MM.1S (cell line): ENCODE results near the gene PAN3.

Experiments
- DNase-seq: peaks from one replicate; pipeline ENCODE4 v3.0.0-alpha.2; 2015
- H2AFZ ChIP-seq: fragments of 300-600 bp; sonication (generic); 2 replicates; pipeline ENCODE4 v1.6.0; 2016; ENCODE audit warnings: antibody characterized with exemption, low read length
- H3F3A ChIP-seq: fragments of 300-600 bp; sonication (generic); 2 replicates; pipeline ENCODE4 v1.6.1; 2016; ENCODE audit warnings: mild to moderate bottlenecking, antibody characterized with exemption, low read length, moderate library complexity, mixed read lengths; ENCODE audit not compliant: insufficient read depth
- H3K27ac ChIP-seq: fragments of 300-600 bp; sonication (generic); 2 replicates; pipeline ENCODE4 v1.5.1; 2016; ENCODE audit warnings: mild to moderate bottlenecking, low read length
- H3K27me3 ChIP-seq: fragments of 300-600 bp; sonication (generic); replicated peaks from 2 replicates; pipeline ENCODE4 v1.6.0; 2016; ENCODE audit warnings: low read length; ENCODE audit not compliant: insufficient read depth
- H3K36me3 ChIP-seq: fragments of 300-600 bp; sonication (generic); replicated peaks from 2 replicates; pipeline ENCODE4 v1.6.1; 2016; ENCODE audit warnings: mild to moderate bottlenecking, low read length, mixed read lengths; ENCODE audit not compliant: insufficient read depth
- H3K4me1 ChIP-seq: fragments of 300-600 bp; sonication (generic); 2 replicates; pipeline ENCODE4 v1.6.1; 2016; ENCODE audit warnings: low read length, mixed read lengths
- H3K4me2 ChIP-seq: fragments of 300-600 bp; sonication (generic); 2 replicates; pipeline ENCODE4 v1.6.0; 2016; ENCODE audit warnings: low read depth, low read length
- H3K4me3 ChIP-seq: fragments of 300-600 bp; sonication (generic); 2 replicates; pipeline ENCODE4 v1.5.1; 2016; ENCODE audit warnings: low read length, mixed read lengths
- H3K79me2 ChIP-seq: fragments of 300-600 bp; sonication (generic); 2 replicates; pipeline ENCODE4 v1.6.1; 2016; ENCODE audit warnings: mixed run types, low read length, mixed read lengths
- H3K9ac ChIP-seq: fragments of 300-600 bp; sonication (generic); 2 replicates; pipeline ENCODE4 v1.6.1; 2016; ENCODE audit warnings: low read length, mixed read lengths
- H3K9me2 ChIP-seq: fragments of 300-600 bp; sonication (generic); replicated peaks from 2 replicates; pipeline ENCODE4 v1.6.1; 2016; ENCODE audit warnings: mild to moderate bottlenecking, low read length, mixed read lengths; ENCODE audit not compliant: insufficient read depth
- H3K9me3 ChIP-seq: fragments of 300-600 bp; sonication (generic); replicated peaks from 2 replicates; pipeline ENCODE4 v1.6.1; 2016; ENCODE audit warnings: mild to moderate bottlenecking, low read length, mixed read lengths; ENCODE audit not compliant: insufficient read depth
- H4K20me1 ChIP-seq: fragments of 300-600 bp; sonication (generic); 2 replicates; pipeline ENCODE4 v1.6.1; 2016; ENCODE audit warnings: mild to moderate bottlenecking, low read length, moderate library complexity, mixed read lengths; ENCODE audit not compliant: insufficient read depth
- EZH2 ChIP-seq: fragments of 300-600 bp; sonication (generic); optimal IDR thresholded peaks from 2 replicates; pipeline ENCODE3; 2017; ENCODE audit warnings: low read depth, mild to moderate bottlenecking, antibody characterized with exemption, low read length, mixed read lengths
- EZH2phosphoT487 ChIP-seq: fragments of 300-600 bp; sonication (generic); IDR thresholded peaks from 2 replicates; pipeline ENCODE4 v1.6.1; 2018; ENCODE audit warnings: antibody characterized with exemption, low read length
- TF ChIP-seq, protein P1 (sequence below): fragments of 300-600 bp; sonication (generic); IDR thresholded peaks from 2 replicates; pipeline ENCODE4 v1.5.1; 2016; ENCODE audit warnings: antibody characterized with exemption, low read length, mixed read lengths

The PAN3 gene

DNA sequence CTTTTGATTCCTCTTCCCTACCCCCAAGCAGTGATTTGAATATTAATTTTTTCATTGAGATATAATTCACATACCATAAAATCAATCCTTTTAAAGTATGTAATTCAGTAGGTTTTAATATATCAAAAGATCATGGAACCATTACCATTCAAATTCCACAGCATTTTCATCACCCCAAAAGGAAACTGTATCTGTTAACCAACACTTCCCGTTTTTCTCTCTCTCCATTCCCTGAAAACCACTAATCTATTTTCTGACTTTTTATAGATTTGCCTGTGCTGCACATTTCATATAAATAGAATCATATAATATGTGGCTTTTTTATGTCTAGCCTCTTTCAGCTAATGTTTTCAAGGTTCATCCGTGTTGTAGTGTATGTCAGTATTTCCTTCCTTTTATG lies 107.1 kb downstream of the PAN3 start:
- no peaks in the 10 kb centered on the region for H3K9me3 ChIP-seq
- no peak for DNase-seq
- TF ChIP-seq, protein P1, sequence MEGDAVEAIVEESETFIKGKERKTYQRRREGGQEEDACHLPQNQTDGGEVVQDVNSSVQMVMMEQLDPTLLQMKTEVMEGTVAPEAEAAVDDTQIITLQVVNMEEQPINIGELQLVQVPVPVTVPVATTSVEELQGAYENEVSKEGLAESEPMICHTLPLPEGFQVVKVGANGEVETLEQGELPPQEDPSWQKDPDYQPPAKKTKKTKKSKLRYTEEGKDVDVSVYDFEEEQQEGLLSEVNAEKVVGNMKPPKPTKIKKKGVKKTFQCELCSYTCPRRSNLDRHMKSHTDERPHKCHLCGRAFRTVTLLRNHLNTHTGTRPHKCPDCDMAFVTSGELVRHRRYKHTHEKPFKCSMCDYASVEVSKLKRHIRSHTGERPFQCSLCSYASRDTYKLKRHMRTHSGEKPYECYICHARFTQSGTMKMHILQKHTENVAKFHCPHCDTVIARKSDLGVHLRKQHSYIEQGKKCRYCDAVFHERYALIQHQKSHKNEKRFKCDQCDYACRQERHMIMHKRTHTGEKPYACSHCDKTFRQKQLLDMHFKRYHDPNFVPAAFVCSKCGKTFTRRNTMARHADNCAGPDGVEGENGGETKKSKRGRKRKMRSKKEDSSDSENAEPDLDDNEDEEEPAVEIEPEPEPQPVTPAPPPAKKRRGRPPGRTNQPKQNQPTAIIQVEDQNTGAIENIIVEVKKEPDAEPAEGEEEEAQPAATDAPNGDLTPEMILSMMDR = no peak
- TF ChIP-seq EZH2phosphoT487 (no peak), EZH2 (no peak)

DNA sequence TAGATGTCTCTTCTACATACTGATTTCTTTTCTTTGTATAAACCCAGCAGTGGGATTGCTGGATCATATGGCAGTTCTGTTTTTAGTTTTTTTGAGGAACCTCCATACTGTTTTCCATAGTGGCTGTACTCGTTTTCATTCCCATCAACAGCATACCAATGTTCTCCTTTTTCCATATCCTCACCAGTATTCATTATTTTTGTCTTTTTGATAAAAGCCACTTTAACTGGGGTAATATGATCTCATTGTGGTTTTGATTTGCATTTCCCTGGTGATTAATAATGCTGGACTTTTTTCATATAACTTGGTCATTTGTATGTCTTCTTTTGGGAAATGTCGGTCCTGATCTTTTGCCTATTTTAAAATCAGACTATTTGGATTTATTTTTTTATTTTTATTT lies 108.5 kb downstream of the PAN3 start:
- Histone ChIP-seq H3F3A (no peaks in the 10 kb centered on the region), H3K9me3 (no peaks in the 10 kb centered on the region), H3K4me3 (no peak overlapping the region), H3K4me2 (no peak overlapping the region), H3K27me3 (no peaks in the 10 kb centered on the region), H3K4me1 (peaks cover 4% of the 10 kb centered on the region; the same call in 1 of the 2 replicates), H4K20me1 (no peaks in the 10 kb centered on the region), H3K9me2 (no peaks in the 10 kb centered on the region), H3K9ac (no peak overlapping the region), H3K27ac (no peak overlapping the region), H2AFZ (no peak overlapping the region), H3K79me2 (no peaks in the 10 kb centered on the region), H3K36me3 (no peaks in the 10 kb centered on the region)
- TF ChIP-seq, protein P1 = no peak
- TF ChIP-seq EZH2phosphoT487 (no peak), EZH2 (no peak)
- no peak for DNase-seq

More for the DNA sequence above, 107.1 kb downstream of the PAN3 start:
- no peak overlapping the region for H3K4me3 ChIP-seq
- no peaks in the 10 kb centered on the region for H3F3A ChIP-seq
- H3K4me2 ChIP-seq = no peak overlapping the region
- H3K27ac ChIP-seq = no peak overlapping the region
- no peaks in the 10 kb centered on the region for H3K36me3 ChIP-seq
- no peaks in the 10 kb centered on the region for H3K4me1 ChIP-seq
- H3K27me3 ChIP-seq = no peaks in the 10 kb centered on the region
- H3K9ac ChIP-seq = no peak overlapping the region
- H3K79me2 ChIP-seq = no peaks in the 10 kb centered on the region
- H3K9me2 ChIP-seq = no peaks in the 10 kb centered on the region
- H2AFZ ChIP-seq = no peak overlapping the region
- H4K20me1 ChIP-seq = no peaks in the 10 kb centered on the region

DNA sequence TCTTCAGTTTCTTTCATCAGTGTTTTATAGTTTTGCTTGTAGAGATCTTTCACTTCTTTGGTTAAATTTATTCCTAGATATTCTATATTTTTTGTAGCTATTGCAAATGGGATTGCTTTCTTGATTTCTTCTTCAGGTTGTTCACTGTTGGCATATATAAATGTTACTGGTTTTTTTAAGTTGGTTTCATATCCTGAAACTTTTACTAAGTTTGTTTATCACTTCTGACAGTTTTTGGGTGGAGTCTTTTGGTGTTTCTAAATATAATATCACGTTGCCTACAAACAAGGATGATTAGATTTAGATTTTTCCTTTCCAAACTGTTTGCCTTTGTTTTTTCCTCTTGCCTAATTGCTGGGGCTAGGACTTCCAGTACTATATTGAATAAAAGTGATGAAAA lies 109.7 kb downstream of the PAN3 start:
- H4K20me1 ChIP-seq = no peaks in the 10 kb centered on the region
- no peak overlapping the region for H2AFZ ChIP-seq
- H3K79me2 ChIP-seq = no peaks in the 10 kb centered on the region
- no peak overlapping the region for H3K4me2 ChIP-seq
- H3F3A ChIP-seq = no peaks in the 10 kb centered on the region
- TF ChIP-seq, protein P1 = no peak
- TF ChIP-seq EZH2phosphoT487 = no peak
- TF ChIP-seq EZH2 = no peak
- no peak overlapping the region for H3K27ac ChIP-seq
- peaks cover 4% of the 10 kb centered on the region; the same call in 1 of the 2 replicates for H3K4me1 ChIP-seq
- H3K36me3 ChIP-seq = no peaks in the 10 kb centered on the region
- no peaks in the 10 kb centered on the region for H3K9me3 ChIP-seq
- H3K9ac ChIP-seq = no peak overlapping the region
- no peaks in the 10 kb centered on the region for H3K27me3 ChIP-seq
- H3K9me2 ChIP-seq = no peaks in the 10 kb centered on the region
- DNase-seq = no peak
- no peak overlapping the region for H3K4me3 ChIP-seq
